HepG2 (cell line): ENCODE measurements around the gene LYPD1.

Source experiments
- CTCF ChIP-seq: sonication (generic); formaldehyde crosslinking; IDR thresholded peaks from 2 replicates; pipeline ENCODE4 v1.5.0; 2020; ENCODE audit warnings: mild to moderate bottlenecking, missing genetic modification reagents, moderate library complexity
- HNRNPH1 ChIP-seq: fragments of 200-400 bp; formaldehyde crosslinking; optimal IDR thresholded peaks from 2 replicates; pipeline ENCODE3; 2017; ENCODE audit warnings: mild to moderate bottlenecking, low read depth, low read length
- KLF11 ChIP-seq: IDR thresholded peaks from 2 replicates; pipeline ENCODE4 v1.6.1; 2016; ENCODE audit warnings: missing compliant biosample characterization
- POLR2A ChIP-seq, 2 experiments: IDR thresholded peaks; 2 replicates each; pipeline ENCODE4 v1.6.1; 2011; ENCODE audit warnings: low read depth in 2 of 2, low read length in 2 of 2, mild to moderate bottlenecking in 1 of 2, moderate library complexity in 1 of 2; ENCODE audit not compliant: insufficient read depth in 1 of 2
- RAD21 ChIP-seq: fragments of 450-650 bp; formaldehyde crosslinking; IDR thresholded peaks from 2 replicates; pipeline ENCODE4 v1.5.0; 2020; ENCODE audit warnings: mild to moderate bottlenecking
- SIX4 ChIP-seq: sonication (generic); formaldehyde crosslinking; IDR thresholded peaks from 2 replicates; pipeline ENCODE4 v1.4.0; 2020; ENCODE audit warnings: missing genetic modification reagents
- SOX6 ChIP-seq, 2 experiments: fragments of 450-650 bp in 1 of 2; sonication (generic) in 1 of 2; formaldehyde crosslinking in 1 of 2; IDR thresholded peaks; 2 replicates each; pipeline versions ENCODE4 v1.4.0 to v1.6.1; 2017 to 2020; ENCODE audit warnings: antibody characterized with exemption in 1 of 2, mild to moderate bottlenecking in 1 of 2, missing genetic modification reagents in 1 of 2
- ZNF333 ChIP-seq: sonication (generic); formaldehyde crosslinking; IDR thresholded peaks from 2 replicates; pipeline ENCODE4 v1.4.0; 2020; ENCODE audit warnings: mild to moderate bottlenecking, missing genetic modification reagents, borderline replicate concordance
- ZSCAN21 ChIP-seq: sonication (generic); formaldehyde crosslinking; IDR thresholded peaks from 2 replicates; pipeline ENCODE4 v1.8.0; 2022; ENCODE audit warnings: mild to moderate bottlenecking, missing genetic modification reagents, moderate library complexity, borderline replicate concordance

- TF ChIP-seq KLF11 (CRISPR knock-in tag) (no peak), SIX4 (CRISPR knock-in tag) (no peak), RAD21 (no peak), POLR2A (IDR thresholded peaks at IDR 0.05; ENCODE audit: insufficient read depth in 1 of 2, low read depth in 2 of 2, low read length in 2 of 2) (no peak), HNRNPH1 (no peak), SOX6 (IDR thresholded peaks at IDR 0.05) (no peak), SOX6 (CRISPR knock-in tag; IDR thresholded peaks at IDR 0.05) (no peak), CTCF (CRISPR knock-in tag) (no peak), ZSCAN21 (CRISPR knock-in tag) (no peak), ZNF333 (CRISPR knock-in tag) (no peak)
Observed at GRCh38 chr2:132671151-132671835, 1.3 kb upstream of the LYPD1 start.
